ENCODE data around the gene MRPS21.

Gene MRPS21

DNA sequence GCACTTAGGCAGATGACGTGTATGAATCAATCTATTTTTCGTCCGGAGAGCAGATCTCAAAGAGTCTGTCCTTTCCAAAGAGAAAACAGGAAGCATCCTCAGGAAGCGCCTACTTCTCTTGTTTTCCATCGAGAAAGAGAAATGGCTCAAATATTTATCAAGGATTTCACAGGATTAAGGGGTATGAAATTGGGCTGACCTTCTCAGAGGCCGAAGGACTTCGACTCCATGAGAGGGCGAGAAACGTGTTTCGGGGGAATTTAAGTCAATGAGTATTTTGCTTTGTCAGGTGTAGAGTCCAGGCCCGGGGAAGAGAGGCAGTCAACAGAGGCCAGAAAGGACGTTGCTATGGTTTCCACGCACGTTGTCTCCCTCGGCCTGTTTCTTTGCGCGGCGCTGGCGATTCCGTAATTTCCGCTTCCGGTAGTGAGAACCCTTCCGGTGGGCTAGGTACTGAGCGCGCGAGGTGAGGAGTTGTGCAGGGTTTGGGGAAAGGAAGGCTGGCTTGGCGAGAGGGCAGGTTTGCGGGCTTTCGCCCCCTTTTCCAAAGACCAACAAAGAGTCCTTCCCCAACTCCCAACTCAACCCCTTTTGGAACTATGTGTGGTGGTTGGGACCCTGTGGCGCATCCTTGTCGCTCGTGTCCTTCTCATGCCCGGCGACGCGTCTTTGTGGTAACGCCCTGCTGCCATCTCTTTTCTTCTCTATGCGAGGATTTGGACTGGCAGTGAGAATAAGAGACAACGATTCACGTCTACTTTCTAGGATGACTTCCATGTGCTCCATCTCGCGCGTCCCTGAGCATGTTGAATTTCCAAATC is at the start of gene MRPS21:
Gene MRPS21, plus strand, starts transcription at position 429 of the 821 bp plus-strand sequence. CDS start 506 bp downstream, outside the sequence.
- TF ChIP-seq, protein P1, sequence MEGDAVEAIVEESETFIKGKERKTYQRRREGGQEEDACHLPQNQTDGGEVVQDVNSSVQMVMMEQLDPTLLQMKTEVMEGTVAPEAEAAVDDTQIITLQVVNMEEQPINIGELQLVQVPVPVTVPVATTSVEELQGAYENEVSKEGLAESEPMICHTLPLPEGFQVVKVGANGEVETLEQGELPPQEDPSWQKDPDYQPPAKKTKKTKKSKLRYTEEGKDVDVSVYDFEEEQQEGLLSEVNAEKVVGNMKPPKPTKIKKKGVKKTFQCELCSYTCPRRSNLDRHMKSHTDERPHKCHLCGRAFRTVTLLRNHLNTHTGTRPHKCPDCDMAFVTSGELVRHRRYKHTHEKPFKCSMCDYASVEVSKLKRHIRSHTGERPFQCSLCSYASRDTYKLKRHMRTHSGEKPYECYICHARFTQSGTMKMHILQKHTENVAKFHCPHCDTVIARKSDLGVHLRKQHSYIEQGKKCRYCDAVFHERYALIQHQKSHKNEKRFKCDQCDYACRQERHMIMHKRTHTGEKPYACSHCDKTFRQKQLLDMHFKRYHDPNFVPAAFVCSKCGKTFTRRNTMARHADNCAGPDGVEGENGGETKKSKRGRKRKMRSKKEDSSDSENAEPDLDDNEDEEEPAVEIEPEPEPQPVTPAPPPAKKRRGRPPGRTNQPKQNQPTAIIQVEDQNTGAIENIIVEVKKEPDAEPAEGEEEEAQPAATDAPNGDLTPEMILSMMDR (IDR thresholded peaks at IDR 0.05; ENCODE audit: borderline replicate concordance, control extremely low read depth, extremely low read depth, insufficient read depth, missing control alignments) = no peak
- peak; percentile 93 for DNase-seq (ENCODE audit: low spot score)
- in situ Hi-C loops (cut with MboI; ENCODE audit: low sequenced_read_pairs, unreplicated experiment) = no loop called here

DNA sequence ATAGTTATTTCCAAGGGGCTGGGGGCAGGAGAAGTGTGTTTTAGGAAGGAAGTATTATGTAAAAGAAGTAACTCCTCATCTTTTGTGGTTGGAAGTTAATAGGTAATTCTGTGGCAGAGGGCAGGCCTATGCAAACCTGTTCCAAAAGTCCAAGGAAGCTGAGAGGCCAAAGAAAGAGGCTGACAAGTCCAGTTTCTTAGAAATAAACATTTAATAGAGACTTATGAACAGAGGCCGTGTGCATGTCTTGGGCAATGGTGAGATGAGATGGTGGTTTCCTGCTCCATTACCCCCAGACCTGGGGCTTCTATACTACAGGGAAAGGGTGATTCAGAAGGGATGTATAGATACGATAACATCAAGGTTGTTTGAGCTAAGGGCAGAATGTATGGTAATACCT is 43.7 kb upstream of the MRPS21 start:
- in situ Hi-C loops (cut with MboI; ENCODE audit: low sequenced_read_pairs, unreplicated experiment) = no loop called here
- no peak for DNase-seq (ENCODE audit: low spot score)
- TF ChIP-seq, protein P1 (IDR thresholded peaks at IDR 0.05; ENCODE audit: borderline replicate concordance, control extremely low read depth, extremely low read depth, insufficient read depth, missing control alignments) = no peak

DNA sequence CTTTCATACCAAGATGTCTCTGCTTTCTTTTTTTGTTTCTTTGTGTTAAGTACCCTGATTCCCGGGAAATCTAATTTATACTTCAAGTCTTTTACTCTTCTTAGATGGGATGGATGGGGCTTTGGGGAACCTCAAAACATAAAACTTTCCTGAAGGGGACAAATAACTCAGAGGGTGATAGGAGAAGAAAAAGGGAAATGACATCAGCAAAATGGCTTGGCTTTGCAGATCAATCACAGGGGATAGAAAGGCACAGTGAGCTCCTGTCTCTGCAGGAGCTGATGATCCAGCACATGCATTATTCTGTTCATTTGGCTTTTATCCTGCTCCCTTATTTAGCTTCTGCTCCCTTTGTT is 37.5 kb upstream of the MRPS21 start:
- no peak for DNase-seq (ENCODE audit: low spot score)
- in situ Hi-C loops (cut with MboI; ENCODE audit: low sequenced_read_pairs, unreplicated experiment) = no loop called here
- TF ChIP-seq, protein P1 (IDR thresholded peaks at IDR 0.05; ENCODE audit: borderline replicate concordance, control extremely low read depth, extremely low read depth, insufficient read depth, missing control alignments) = no peak

DNA sequence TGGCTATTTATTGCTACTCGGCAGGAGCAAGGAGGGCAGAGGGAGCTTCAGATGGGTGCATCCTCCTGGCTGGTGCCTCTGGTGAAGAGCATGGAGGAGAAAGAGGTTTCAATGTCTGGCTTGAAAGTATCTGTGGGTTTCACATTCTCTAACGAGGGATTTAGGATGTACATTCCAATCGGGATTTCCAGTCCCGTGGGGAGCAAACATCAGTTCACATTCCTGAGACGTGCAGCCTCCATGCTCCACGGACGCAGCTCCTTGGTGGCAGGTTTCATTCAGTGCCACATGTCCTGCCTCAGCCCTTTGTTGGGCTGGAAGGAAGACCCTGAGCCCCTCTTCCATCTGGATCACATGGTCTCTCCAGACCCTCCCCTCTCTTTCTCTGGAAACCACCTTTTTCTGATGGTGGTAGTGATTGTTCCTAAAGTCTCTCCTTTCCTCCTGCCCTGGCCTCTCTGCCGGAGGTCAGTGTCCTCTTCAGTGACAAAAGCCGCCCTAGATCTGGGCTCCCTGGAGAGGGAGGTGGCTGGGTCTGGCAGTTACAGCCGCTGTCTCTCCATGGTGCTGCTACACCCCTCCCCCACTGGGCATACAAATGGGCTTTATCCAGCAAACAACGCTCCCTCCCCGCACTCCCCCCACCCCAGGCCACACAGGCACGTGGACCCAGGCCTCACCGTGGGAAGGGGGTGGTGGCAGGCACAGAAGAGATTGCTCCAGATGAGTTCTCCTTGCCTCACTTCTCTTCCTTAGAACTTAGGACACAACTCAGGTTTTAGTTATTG is 36.9 kb upstream of the MRPS21 start:
- no peak for DNase-seq (ENCODE audit: low spot score)
- in situ Hi-C loops (cut with MboI; ENCODE audit: low sequenced_read_pairs, unreplicated experiment) = no loop called here
- TF ChIP-seq, protein P1 (IDR thresholded peaks at IDR 0.05; ENCODE audit: borderline replicate concordance, control extremely low read depth, extremely low read depth, insufficient read depth, missing control alignments) = no peak

DNA sequence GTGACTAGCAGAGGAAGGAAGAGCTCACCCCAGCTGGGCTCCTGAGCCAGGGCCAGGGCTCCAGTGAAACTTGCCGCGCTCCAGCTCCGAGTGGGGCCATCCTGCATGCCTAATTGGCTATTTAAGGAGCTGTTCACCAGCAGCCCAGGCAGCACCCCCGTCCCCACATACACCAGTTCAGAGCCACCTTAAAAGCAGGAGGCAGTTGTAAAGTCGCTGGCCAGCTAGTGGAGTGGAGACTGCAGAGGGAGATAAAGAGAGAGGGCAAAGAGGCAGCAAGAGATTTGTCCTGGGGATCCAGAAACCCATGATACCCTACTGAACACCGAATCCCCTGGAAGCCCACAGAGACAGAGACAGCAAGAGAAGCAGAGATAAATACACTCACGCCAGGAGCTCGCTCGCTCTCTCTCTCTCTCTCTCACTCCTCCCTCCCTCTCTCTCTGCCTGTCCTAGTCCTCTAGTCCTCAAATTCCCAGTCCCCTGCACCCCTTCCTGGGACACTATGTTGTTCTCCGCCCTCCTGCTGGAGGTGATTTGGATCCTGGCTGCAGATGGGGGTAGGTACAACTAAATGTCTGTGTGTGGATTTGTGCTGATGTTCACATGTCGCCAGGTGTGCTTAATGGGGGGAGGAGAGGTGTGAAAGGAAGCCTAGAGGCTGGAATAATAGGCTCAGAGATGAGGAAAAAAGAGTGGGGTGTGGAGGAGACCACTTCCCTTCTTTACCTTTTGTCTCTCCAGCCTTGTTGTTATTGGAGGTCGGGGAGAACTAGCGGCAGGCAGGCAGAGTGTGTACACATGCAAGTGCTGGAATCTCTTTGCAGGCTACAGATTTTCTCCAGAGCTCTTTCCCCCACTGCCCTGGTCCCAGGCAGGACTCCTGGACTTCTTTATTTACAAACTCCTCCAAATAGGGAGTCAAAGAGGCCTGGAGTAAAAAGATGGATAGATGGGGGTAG is 35.8 kb upstream of the MRPS21 start, which contains the start of gene CA14:
Gene CA14, plus strand, starts transcription at position 151 of the 962 bp plus-strand sequence. Its CDS starts 355 bp downstream, at position 506.
- TF ChIP-seq, protein P1 (IDR thresholded peaks at IDR 0.05; ENCODE audit: borderline replicate concordance, control extremely low read depth, extremely low read depth, insufficient read depth, missing control alignments) = no peak
- in situ Hi-C loops (cut with MboI; ENCODE audit: low sequenced_read_pairs, unreplicated experiment) = no loop called here
- no peak for DNase-seq (ENCODE audit: low spot score)

DNA sequence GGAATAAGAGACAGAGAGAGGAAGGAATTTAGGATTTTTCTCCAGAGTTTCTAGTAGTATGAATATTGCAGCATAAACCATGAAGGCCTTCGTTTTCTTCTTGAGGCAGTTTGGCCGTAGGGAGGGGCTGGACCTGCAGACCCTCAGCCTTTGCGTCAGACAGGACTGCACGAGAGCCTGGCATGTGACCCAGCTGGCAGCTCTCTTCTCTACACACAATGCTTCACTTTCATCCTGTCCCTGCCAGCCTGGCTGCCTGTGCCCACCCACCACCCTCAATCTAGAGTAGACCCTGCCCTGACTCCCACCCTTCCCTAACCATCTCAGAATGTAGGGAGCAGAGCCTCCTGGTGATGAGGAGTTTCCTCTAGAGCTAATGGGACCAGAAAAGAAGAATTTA is 34.4 kb upstream of the MRPS21 start:
- no peak for DNase-seq (ENCODE audit: low spot score)
- in situ Hi-C loops (cut with MboI; ENCODE audit: low sequenced_read_pairs, unreplicated experiment) = no loop called here
- TF ChIP-seq, protein P1 (IDR thresholded peaks at IDR 0.05; ENCODE audit: borderline replicate concordance, control extremely low read depth, extremely low read depth, insufficient read depth, missing control alignments) = no peak

All from GM13976 (cell line).